ENCODE measurements around the gene GLDC.

Gene GLDC

GRCh38 chr9:6620353-6620752 lies 25.2 kb downstream of the GLDC start:
- DNase-seq (ENCODE audit: low read depth): no peak

GRCh38 chr9:6619909-6620308 lies 25.6 kb downstream of the GLDC start:
- DNase-seq (ENCODE audit: low read depth): no peak

GRCh38 chr9:6616951-6617602 lies 28.5 kb downstream of the GLDC start:
- no peak for DNase-seq (ENCODE audit: low read depth)

- no peak for DNase-seq (ENCODE audit: low read depth)
Observed at GRCh38 chr9:6614489-6614888, 31.0 kb downstream of the GLDC start.

- no peak for DNase-seq (ENCODE audit: low read depth)
Observed at GRCh38 chr9:6611865-6612264, 33.7 kb downstream of the GLDC start.

- no peak for DNase-seq (ENCODE audit: low read depth)
Observed at GRCh38 chr9:6610073-6610472, 35.5 kb downstream of the GLDC start.

GRCh38 chr9:6609497-6610016 lies 36.0 kb downstream of the GLDC start:
- no peak for DNase-seq (ENCODE audit: low read depth)

GRCh38 chr9:6605202-6605601 lies 40.3 kb downstream of the GLDC start:
- no peak for DNase-seq (ENCODE audit: low read depth)

GRCh38 chr9:6600426-6600825 lies 45.1 kb downstream of the GLDC start:
- no peak for DNase-seq (ENCODE audit: low read depth)

GRCh38 chr9:6600006-6600405 lies 45.5 kb downstream of the GLDC start:
- no peak for DNase-seq (ENCODE audit: low read depth)

- DNase-seq (ENCODE audit: low read depth): no peak
Observed at GRCh38 chr9:6598249-6598725, 47.2 kb downstream of the GLDC start.

- no peak for DNase-seq (ENCODE audit: low read depth)
Observed at GRCh38 chr9:6592791-6593190, 52.7 kb downstream of the GLDC start.

GRCh38 chr9:6592231-6592630 lies 53.3 kb downstream of the GLDC start:
- no peak for DNase-seq (ENCODE audit: low read depth)

- no peak for DNase-seq (ENCODE audit: low read depth)
Observed at GRCh38 chr9:6590772-6591384, 54.7 kb downstream of the GLDC start.

GRCh38 chr9:6590334-6590733 lies 55.2 kb downstream of the GLDC start:
- DNase-seq (ENCODE audit: low read depth): no peak

- no peak for DNase-seq (ENCODE audit: low read depth)
Observed at GRCh38 chr9:6584881-6585597, 60.5 kb downstream of the GLDC start.

- no peak for DNase-seq (ENCODE audit: low read depth)
Observed at GRCh38 chr9:6581253-6581652, 64.3 kb downstream of the GLDC start.

- DNase-seq (ENCODE audit: low read depth): no peak
Observed at GRCh38 chr9:6579613-6580012, 65.9 kb downstream of the GLDC start.

GRCh38 chr9:6576987-6577386 lies 68.5 kb downstream of the GLDC start:
- DNase-seq (ENCODE audit: low read depth): no peak

- DNase-seq (ENCODE audit: low read depth): no peak
Observed at GRCh38 chr9:6575324-6576034, 70.0 kb downstream of the GLDC start.

- DNase-seq (ENCODE audit: low read depth): no peak
Observed at GRCh38 chr9:6567140-6567591, 78.4 kb downstream of the GLDC start.

- no peak for DNase-seq (ENCODE audit: low read depth)
Observed at GRCh38 chr9:6566409-6567139, 79.0 kb downstream of the GLDC start.
